GM12878 (cell line): ENCODE results near the gene ARID5B. TPM values are rescaled to one million over a fixed set of nuclear protein-coding genes. Genes with fewer than 3 reads are reported as not detected.

Experiments
- BRCA1 ChIP-seq: IDR thresholded peaks from 2 replicates; pipeline ENCODE4 v1.6.1; 2011; ENCODE audit warnings: low read depth, low read length, improper control_type of control experiment
- CBX3 ChIP-seq: fragments of 200-600 bp; sonication (generic); IDR thresholded peaks from 2 replicates; pipeline ENCODE4 v1.6.1; 2016; ENCODE audit warnings: low read depth, borderline replicate concordance
- EGR1 ChIP-seq, 2 experiments: IDR thresholded peaks; 1 replicate in 1 of 2; 2 replicates in 1 of 2; pipeline ENCODE4 v1.6.1; 2011 to 2012; ENCODE audit warnings: low read depth in 2 of 2, low read length in 2 of 2, borderline replicate concordance in 1 of 2, mild to moderate bottlenecking in 1 of 2, moderate library complexity in 1 of 2
- GABPA ChIP-seq: IDR thresholded peaks from 2 replicates; pipeline ENCODE4 v1.6.1; 2014; ENCODE audit warnings: antibody characterized with exemption, low read depth, mild to moderate bottlenecking, inconsistent platforms
- HCFC1 ChIP-seq: fragments of 150-350 bp; IDR thresholded peaks from 2 replicates; pipeline ENCODE4 v1.6.1; 2014; ENCODE audit warnings: low read length
- KDM1A ChIP-seq: fragments of 200-600 bp; sonication (generic); IDR thresholded peaks from 2 replicates; pipeline ENCODE4 v1.6.1; 2016; ENCODE audit warnings: borderline replicate concordance
- MEF2A ChIP-seq: IDR thresholded peaks from 2 replicates; pipeline ENCODE4 v1.6.1; 2011; ENCODE audit warnings: low read depth, mild to moderate bottlenecking, low read length, moderate library complexity; ENCODE audit not compliant: insufficient read depth
- NRF1 ChIP-seq: conservative IDR thresholded peaks from 2 replicates; pipeline ENCODE4 v1.6.1; 2011; ENCODE audit warnings: mild to moderate bottlenecking, low read depth, low read length, improper control_type of control experiment
- SP1 ChIP-seq: IDR thresholded peaks from one replicate; pipeline ENCODE4 v1.6.1; 2011; ENCODE audit warnings: low read depth, low read length
- STAT3 ChIP-seq: IDR thresholded peaks from 2 replicates; pipeline ENCODE4 v1.6.1; 2011; ENCODE audit warnings: low read depth, low read length, improper control_type of control experiment
- SUZ12 ChIP-seq: fragments of 200-600 bp; sonication (generic); IDR thresholded peaks from one replicate; pipeline ENCODE4 v1.6.1; 2018; ENCODE audit warnings: antibody characterized with exemption, mild to moderate bottlenecking; ENCODE audit not compliant: unreplicated experiment
- USF2 ChIP-seq: IDR thresholded peaks from 2 replicates; pipeline ENCODE4 v1.6.1; 2011; ENCODE audit warnings: low read depth, low read length, improper control_type of control experiment, borderline replicate concordance
- YY1 ChIP-seq: IDR thresholded peaks from 2 replicates; pipeline ENCODE4 v1.6.1; 2011; ENCODE audit warnings: low read depth, mild to moderate bottlenecking, low read length
- ZBTB40 ChIP-seq: fragments of 450-650 bp; IDR thresholded peaks from 2 replicates; pipeline ENCODE4 v1.6.1; 2016; ENCODE audit warnings: mild to moderate bottlenecking, moderate library complexity, borderline replicate concordance
- ZNF207 ChIP-seq: fragments of 450-650 bp; IDR thresholded peaks from 2 replicates; pipeline ENCODE4 v1.6.1; 2014; ENCODE audit warnings: antibody characterized with exemption, mild to moderate bottlenecking, borderline replicate concordance
- ZSCAN29 ChIP-seq: fragments of 450-650 bp; IDR thresholded peaks from 2 replicates; pipeline ENCODE4 v1.6.1; 2017; ENCODE audit warnings: mild to moderate bottlenecking, moderate library complexity
- ZZZ3 ChIP-seq: IDR thresholded peaks from 2 replicates; pipeline ENCODE4 v1.6.1; 2011; ENCODE audit warnings: low read depth; ENCODE audit not compliant: control insufficient read depth, insufficient read length
- polyA plus RNA-seq, 11 experiments: library from polyadenylated mRNA; depleted of rRNA in 4 of 11; unstranded in 6 of 11; stranded (reverse) in 5 of 11; fragments of >200 nt; fragmentation: Nextera tagmentation in 4 of 11; fragmentation: Illumina TruSeq in 1 of 11; extraction: Ambion mirVana in 4 of 11; extraction: Trizol in 1 of 11; gene quantifications; 1 replicate in 1 of 11; 2 replicates in 10 of 11; pipeline versions ENCODE4 v1.2.1 to v1.2.3, GENCODE V29; 2011 to 2016; ENCODE audit warnings: inconsistent platforms in 2 of 11, missing spikeins in 2 of 11, low read depth in 1 of 11
- total RNA-seq, 4 experiments: library from RNA; depleted of rRNA in 3 of 4; stranded (reverse); fragments of >200 nt in 3 of 4; fragmentation: Illumina TruSeq in 1 of 4; extraction: Trizol in 1 of 4; gene quantifications; 2 replicates each; pipeline versions ENCODE4 v1.2.1 to v1.2.3, GENCODE V29; 2013 to 2021
- TF ChIP-seq, protein P1 (sequence below): IDR thresholded peaks from 2 replicates; pipeline ENCODE4 v1.6.1; 2012; ENCODE audit warnings: low read length, inconsistent platforms
- TF ChIP-seq, protein P2 (sequence below): fragments of 450-650 bp; IDR thresholded peaks from 2 replicates; pipeline ENCODE4 v1.6.1; 2017; ENCODE audit warnings: mild to moderate bottlenecking, moderate library complexity

The ARID5B gene
- total and polyA plus RNA-seq, 10 of the 15 experiments (the other 5 are each of a cell fraction or from before 2014, with no cell fraction given): 2.7 to 8.5 (median 6.1) TPM

DNA sequence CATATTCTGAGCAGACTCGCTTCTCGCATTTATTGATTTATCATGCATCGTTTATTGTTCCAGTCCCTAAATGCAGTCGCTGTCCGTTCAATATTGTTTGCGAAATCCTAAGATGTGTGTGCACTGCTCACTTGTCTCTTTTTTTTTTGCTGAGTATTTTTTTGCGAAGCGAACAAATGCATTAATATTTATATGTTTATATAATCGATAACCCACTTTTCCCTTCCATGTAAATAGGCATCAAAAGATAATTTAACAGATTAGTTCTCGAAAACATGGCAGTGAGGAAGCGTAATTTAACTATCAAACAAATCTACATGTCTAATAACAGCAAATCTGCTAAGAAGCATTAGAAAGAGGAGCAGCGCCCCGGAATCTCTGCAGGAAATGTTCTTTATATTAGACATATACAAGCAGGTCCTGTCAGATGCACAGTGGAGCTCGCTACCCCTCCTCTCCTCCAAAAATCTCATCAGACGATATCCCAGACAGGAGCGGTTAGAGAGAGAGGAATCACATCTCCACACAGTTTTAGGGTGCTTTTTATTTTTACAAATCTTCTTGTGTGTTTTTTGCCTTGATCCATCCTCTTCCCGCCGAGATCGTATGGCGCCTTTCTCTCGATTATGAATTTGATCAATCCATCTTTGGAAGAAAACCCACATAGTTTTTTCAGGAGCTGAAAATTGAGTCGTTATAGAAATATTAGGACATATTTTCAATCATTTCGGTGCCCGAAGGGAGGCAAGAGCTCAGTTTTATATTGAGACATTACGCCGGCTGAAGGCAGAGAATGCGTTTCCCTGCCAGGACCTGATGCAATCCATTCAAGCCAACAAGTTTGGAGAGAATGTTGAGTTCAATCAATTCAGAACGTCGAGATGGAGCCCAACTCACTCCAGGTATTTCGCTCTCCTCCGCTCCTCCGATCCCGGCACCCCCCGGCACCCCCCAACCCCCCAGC, at the start of gene ARID5B (continued):
- TF ChIP-seq ZBTB40: peak; percentile 44; the same call in 1 of the 2 replicates
- no peak for TF ChIP-seq MEF2A
- TF ChIP-seq USF2: no peak
- TF ChIP-seq GABPA: no peak
- no peak for TF ChIP-seq CBX3
- no peak for TF ChIP-seq YY1
- no peak for TF ChIP-seq ZSCAN29
- TF ChIP-seq STAT3: no peak
- no peak for TF ChIP-seq HCFC1
- no peak for TF ChIP-seq SP1
- no peak for TF ChIP-seq ZZZ3
- peak in 1 of 2 experiments; percentile 45; a peak in 1 of 3 replicates for TF ChIP-seq EGR1 (IDR thresholded peaks at IDR 0.05; ENCODE audit: borderline replicate concordance in 1 of 2, low read depth in 2 of 2, low read length in 2 of 2)
- TF ChIP-seq SUZ12: no peak
- no peak for TF ChIP-seq ZNF207
- TF ChIP-seq NRF1: no peak
- no peak for TF ChIP-seq KDM1A
- TF ChIP-seq, protein P1, sequence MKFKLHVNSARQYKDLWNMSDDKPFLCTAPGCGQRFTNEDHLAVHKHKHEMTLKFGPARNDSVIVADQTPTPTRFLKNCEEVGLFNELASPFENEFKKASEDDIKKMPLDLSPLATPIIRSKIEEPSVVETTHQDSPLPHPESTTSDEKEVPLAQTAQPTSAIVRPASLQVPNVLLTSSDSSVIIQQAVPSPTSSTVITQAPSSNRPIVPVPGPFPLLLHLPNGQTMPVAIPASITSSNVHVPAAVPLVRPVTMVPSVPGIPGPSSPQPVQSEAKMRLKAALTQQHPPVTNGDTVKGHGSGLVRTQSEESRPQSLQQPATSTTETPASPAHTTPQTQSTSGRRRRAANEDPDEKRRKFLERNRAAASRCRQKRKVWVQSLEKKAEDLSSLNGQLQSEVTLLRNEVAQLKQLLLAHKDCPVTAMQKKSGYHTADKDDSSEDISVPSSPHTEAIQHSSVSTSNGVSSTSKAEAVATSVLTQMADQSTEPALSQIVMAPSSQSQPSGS: 0 out of 2 replicates have a peak, but pooled peaks have one; percentile 35
- TF ChIP-seq BRCA1: no peak
- TF ChIP-seq, protein P2, sequence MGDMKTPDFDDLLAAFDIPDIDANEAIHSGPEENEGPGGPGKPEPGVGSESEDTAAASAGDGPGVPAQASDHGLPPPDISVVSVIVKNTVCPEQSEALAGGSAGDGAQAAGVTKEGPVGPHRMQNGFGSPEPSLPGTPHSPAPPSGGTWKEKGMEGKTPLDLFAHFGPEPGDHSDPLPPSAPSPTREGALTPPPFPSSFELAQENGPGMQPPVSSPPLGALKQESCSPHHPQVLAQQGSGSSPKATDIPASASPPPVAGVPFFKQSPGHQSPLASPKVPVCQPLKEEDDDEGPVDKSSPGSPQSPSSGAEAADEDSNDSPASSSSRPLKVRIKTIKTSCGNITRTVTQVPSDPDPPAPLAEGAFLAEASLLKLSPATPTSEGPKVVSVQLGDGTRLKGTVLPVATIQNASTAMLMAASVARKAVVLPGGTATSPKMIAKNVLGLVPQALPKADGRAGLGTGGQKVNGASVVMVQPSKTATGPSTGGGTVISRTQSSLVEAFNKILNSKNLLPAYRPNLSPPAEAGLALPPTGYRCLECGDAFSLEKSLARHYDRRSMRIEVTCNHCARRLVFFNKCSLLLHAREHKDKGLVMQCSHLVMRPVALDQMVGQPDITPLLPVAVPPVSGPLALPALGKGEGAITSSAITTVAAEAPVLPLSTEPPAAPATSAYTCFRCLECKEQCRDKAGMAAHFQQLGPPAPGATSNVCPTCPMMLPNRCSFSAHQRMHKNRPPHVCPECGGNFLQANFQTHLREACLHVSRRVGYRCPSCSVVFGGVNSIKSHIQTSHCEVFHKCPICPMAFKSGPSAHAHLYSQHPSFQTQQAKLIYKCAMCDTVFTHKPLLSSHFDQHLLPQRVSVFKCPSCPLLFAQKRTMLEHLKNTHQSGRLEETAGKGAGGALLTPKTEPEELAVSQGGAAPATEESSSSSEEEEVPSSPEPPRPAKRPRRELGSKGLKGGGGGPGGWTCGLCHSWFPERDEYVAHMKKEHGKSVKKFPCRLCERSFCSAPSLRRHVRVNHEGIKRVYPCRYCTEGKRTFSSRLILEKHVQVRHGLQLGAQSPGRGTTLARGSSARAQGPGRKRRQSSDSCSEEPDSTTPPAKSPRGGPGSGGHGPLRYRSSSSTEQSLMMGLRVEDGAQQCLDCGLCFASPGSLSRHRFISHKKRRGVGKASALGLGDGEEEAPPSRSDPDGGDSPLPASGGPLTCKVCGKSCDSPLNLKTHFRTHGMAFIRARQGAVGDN: 0 out of 2 replicates have a peak, but pooled peaks have one; percentile 54
